Activated CD8-positive, alpha-beta T cell treated with anti-CD3 and anti-CD28 coated beads for 36 hours (primary cell): ENCODE data around the gene DFFB. TPM values are rescaled to one million over a fixed set of nuclear protein-coding genes. Genes with fewer than 3 reads are reported as not detected.

ENCODE experiments used
- ATAC-seq: fragments of 200-7000 bp; cut with Tn5 transposase; one replicate; pipeline ENCODE4 v1.10.0; 2021; ENCODE audit warnings: mild to moderate bottlenecking, moderate library complexity
- CTCF ChIA-PET: fragments of 350-600 bp; sonication (Branson Sonifier 250); formaldehyde crosslinking; loops from one replicate; lab custom pipeline; 2021; ENCODE audit warnings: antibody characterized with exemption; lab: Charles Lee
- POLR2A ChIA-PET: fragments of 350-600 bp; sonication (Branson Sonifier 250); formaldehyde crosslinking; loops from one replicate; lab custom pipeline; 2021; ENCODE audit warnings: antibody characterized with exemption; lab: Charles Lee
- DNase-seq: peaks from one replicate; pipeline ENCODE4 v3.0.0-alpha.2; 2020
- H3K27ac Mint-ChIP-seq: one replicate; pipeline ENCODE4 v1.8.0; 2021; ENCODE audit warnings: mild to moderate bottlenecking, mixed read lengths
- H3K27me3 Mint-ChIP-seq: one replicate; pipeline ENCODE4 v1.8.0; 2021; ENCODE audit warnings: mixed read lengths
- H3K36me3 Mint-ChIP-seq: one replicate; pipeline ENCODE4 v1.8.0; 2021; ENCODE audit warnings: low read depth, mixed read lengths
- H3K4me1 Mint-ChIP-seq: one replicate; pipeline ENCODE4 v1.8.0; 2021; ENCODE audit warnings: low read depth, mixed read lengths
- H3K4me3 Mint-ChIP-seq: one replicate; pipeline ENCODE4 v1.8.0; 2021; ENCODE audit warnings: mild to moderate bottlenecking, moderate library complexity, mixed read lengths
- H3K9me3 Mint-ChIP-seq: one replicate; pipeline ENCODE4 v1.8.0; 2021; ENCODE audit warnings: mixed read lengths
- intact Hi-C: fragments of 100-400 bp; cut with micrococcal nuclease; formaldehyde crosslinking; loops from one replicate; pipeline ENCODE4 v1.10.0; 2022
- total RNA-seq, 2 experiments: library from RNA; stranded (reverse); gene quantifications; one replicate each; pipeline ENCODE4 v1.2.3, GENCODE V29; 2021
- TF ChIP-seq, protein P1 (sequence below): fragments of 200-600 bp; IDR thresholded peaks from one replicate; pipeline ENCODE4 v1.8.0; 2022; ENCODE audit warnings: antibody characterized with exemption, mild to moderate bottlenecking

DFFB gene
- total RNA-seq, 2 experiments from 2014 or later = 9.3 to 9.7 TPM

DNA sequence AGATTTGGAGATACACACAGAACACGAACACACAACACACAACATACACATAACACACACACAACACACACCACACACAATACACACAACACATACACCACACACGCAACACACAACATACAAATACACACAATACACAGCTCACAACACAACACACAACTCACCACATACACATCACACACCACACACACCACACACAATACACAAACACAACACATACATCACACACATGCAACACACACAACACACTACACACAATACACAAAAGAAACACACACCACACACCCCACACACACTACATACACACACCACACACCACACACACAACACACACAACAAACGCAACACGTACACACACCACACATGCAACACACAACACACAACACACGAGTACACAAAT is 71.8 kb downstream of the DFFB start:
- no peak for DNase-seq
- Mint-ChIP-seq H3K27ac (no peak overlapping the region), H3K4me3 (no peak overlapping the region), H3K9me3 (peaks cover 9% of the 10 kb centered on the region), H3K36me3 (no peaks in the 10 kb centered on the region), H3K4me1 (no peaks in the 10 kb centered on the region), H3K27me3 (peaks cover 1% of the 10 kb centered on the region)
- ATAC-seq = no peak
- ChIA-PET CTCF (no interaction called here), POLR2A (no interaction called here)
- intact Hi-C loops = no loop called here
- TF ChIP-seq, protein P1, sequence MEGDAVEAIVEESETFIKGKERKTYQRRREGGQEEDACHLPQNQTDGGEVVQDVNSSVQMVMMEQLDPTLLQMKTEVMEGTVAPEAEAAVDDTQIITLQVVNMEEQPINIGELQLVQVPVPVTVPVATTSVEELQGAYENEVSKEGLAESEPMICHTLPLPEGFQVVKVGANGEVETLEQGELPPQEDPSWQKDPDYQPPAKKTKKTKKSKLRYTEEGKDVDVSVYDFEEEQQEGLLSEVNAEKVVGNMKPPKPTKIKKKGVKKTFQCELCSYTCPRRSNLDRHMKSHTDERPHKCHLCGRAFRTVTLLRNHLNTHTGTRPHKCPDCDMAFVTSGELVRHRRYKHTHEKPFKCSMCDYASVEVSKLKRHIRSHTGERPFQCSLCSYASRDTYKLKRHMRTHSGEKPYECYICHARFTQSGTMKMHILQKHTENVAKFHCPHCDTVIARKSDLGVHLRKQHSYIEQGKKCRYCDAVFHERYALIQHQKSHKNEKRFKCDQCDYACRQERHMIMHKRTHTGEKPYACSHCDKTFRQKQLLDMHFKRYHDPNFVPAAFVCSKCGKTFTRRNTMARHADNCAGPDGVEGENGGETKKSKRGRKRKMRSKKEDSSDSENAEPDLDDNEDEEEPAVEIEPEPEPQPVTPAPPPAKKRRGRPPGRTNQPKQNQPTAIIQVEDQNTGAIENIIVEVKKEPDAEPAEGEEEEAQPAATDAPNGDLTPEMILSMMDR = no peak

DNA sequence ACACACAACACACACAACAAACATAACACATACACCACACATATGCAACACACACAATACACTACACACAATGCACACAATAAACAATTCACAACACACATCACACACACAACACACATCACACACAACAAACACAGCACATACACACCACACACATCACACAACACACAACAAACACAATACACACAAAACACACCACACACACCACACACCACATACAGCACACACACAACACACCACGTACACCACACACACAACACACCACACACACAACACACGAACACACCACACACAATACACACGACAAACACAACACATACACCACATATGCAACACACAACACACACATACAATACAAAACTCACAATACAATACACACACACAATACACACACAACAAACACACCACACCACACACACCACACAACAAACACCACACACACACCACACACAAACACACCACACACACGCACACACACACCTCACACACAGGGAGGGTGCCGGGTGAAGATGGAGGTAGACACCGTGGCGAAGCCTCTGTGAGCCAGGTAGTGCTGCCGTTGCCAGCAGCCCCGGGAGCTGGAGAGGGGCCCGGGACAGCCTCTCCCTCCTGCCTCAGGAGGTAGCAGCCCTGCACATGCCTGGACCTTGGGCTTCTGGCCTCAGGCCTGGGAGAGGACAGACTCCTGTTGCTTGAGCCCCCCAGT is 73.2 kb downstream of the DFFB start:
- Mint-ChIP-seq H3K27ac (no peak overlapping the region), H3K36me3 (no peaks in the 10 kb centered on the region), H3K9me3 (peaks cover 9% of the 10 kb centered on the region), H3K27me3 (peaks cover 1% of the 10 kb centered on the region), H3K4me1 (no peaks in the 10 kb centered on the region), H3K4me3 (no peak overlapping the region)
- ATAC-seq = no peak
- POLR2A ChIA-PET = no interaction called here
- CTCF ChIA-PET = no interaction called here
- no peak for DNase-seq
- intact Hi-C loops = no loop called here
- TF ChIP-seq, protein P1 = no peak

DNA sequence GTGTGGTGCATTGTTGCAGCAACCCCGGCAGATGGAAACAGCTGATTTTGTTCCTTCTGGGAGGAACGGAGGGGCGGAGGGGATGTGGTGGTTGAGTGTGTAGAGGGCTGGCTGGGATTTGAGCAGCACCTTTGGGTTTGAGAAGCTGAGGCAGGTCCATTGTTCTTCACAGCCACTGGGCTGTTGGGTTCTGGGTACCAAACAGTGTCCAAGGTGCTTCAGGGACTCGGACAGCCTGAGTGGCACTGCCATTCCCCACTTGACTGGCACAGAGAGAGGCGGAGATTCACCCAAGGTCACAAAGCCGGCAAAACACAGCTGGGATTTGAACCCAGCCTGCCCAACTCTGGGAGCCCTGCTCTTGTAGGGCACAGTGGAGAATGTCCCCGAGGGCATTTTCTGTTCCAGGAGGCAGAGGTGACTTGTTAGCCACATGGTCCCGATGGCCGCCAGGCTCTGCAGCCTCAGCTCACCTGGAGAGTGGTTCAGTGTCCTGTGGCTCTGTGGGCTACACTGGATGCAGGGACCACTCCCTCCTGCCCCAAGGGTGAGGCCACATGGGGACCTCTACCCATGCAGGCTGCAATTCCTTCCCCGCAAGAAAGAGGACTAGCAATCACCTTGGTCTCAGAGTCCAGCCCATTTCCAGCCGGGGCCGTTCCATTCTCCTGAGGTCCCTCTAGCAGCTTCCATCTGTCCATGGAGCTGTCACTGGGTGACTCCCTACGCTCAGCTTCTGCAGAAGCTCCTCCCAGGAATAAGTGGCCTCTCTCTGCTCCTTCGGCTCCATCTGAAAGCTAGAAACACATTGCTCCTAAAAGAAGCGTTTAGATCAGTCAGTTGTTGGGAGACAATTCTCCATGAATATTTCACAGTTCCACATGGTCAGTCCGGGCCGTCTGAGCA is 74.0 kb downstream of the DFFB start:
- no peak for DNase-seq
- peaks cover 1% of the 10 kb centered on the region for H3K27me3 Mint-ChIP-seq
- POLR2A ChIA-PET = no interaction called here
- no peak for ATAC-seq
- no peaks in the 10 kb centered on the region for H3K36me3 Mint-ChIP-seq
- CTCF ChIA-PET = no interaction called here
- H3K4me3 Mint-ChIP-seq = no peak overlapping the region
- H3K4me1 Mint-ChIP-seq = no peaks in the 10 kb centered on the region
- intact Hi-C loops = no loop called here
- peaks cover 9% of the 10 kb centered on the region for H3K9me3 Mint-ChIP-seq
- TF ChIP-seq, protein P1 = no peak
- H3K27ac Mint-ChIP-seq = no peak overlapping the region

DNA sequence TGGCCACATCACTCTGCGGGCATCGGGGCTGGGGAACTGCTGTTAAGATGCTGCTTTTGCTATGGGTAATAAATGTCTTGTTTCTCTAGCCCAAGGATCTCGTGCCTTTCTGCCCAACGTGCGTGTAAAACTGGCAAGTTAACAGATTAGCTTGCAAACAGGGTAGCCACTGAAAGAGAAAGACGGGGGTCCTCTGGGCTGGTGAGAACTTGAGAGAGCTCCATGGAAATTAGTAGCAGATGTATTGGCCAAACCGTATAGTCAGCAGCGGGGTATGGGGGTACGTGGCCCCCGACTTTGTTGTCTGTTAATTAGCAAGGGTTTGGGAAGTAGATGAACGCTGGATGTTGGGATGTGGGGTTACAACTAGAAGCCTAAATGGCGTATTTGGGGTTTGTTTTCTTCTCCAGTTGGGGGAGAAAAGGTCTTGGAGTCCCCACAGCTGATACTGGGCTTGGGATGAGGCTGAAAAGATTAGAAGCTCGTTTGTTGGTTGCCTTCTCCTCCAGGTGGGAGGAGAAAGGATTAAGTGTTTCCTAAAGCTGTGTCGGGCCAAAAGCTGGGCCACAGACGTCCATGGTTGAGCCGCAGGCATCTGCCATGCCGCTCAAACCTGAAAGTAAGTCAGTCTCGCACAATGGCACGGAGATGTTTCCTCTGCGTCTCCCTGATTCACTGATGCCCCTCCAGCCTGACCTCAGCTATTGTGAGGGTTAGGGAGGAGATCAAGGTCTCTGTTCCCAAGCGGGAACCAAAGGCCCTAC is 75.1 kb downstream of the DFFB start:
- no peak for ATAC-seq

More for the DNA sequence above, 75.1 kb downstream of the DFFB start:
- H3K4me1 Mint-ChIP-seq = no peaks in the 10 kb centered on the region
- ChIA-PET CTCF (interaction anchor here (0.6 kb wide), 1 partner anchor 416 kb away, joined by 3 read pairs; no protein-coding TSS in a partner anchor), POLR2A (no interaction called here)
- peaks cover 15% of the 10 kb centered on the region for H3K9me3 Mint-ChIP-seq
- intact Hi-C loops = no loop called here
- no peaks in the 10 kb centered on the region for H3K36me3 Mint-ChIP-seq
- H3K27ac Mint-ChIP-seq = no peak overlapping the region
- TF ChIP-seq, protein P1 = no peak
- no peak overlapping the region for H3K4me3 Mint-ChIP-seq
- peaks cover 1% of the 10 kb centered on the region for H3K27me3 Mint-ChIP-seq
- no peak for DNase-seq

Other genes starting within 250 kb of the DFFB start
- gene MEGF6, start 246.0 kb upstream of the DFFB start, total RNA-seq = 1 to 10 TPM; 2.0 to 2.5 TPM
- gene TPRG1L, start 232.5 kb upstream of the DFFB start, total RNA-seq = 1 to 10 TPM; 6.1 to 6.2 TPM
- gene WRAP73, start 207.4 kb upstream of the DFFB start, total RNA-seq = 10 to 100 TPM; 34.2 to 35.4 TPM
- gene TP73, start 205.0 kb upstream of the DFFB start, total RNA-seq = under 1 TPM; 0.60 to 0.68 TPM
- not detected for gene CCDC27, start 105.0 kb upstream of the DFFB start, total RNA-seq
- gene SMIM1, start 84.7 kb upstream of the DFFB start, total RNA-seq = 1 to 10 TPM; 1.5 to 2.2 TPM
- 10 to 100 TPM; 32.6 to 33.1 TPM for gene LRRC47, start 61.0 kb upstream of the DFFB start, total RNA-seq
- 10 to 100 TPM; 29.3 to 29.8 TPM for gene CEP104, start 265 bp upstream of the DFFB start, total RNA-seq
- 10 to 100 TPM; 43.7 to 44.0 TPM for gene C1orf174, start 42.8 kb downstream of the DFFB start, total RNA-seq